OCI-LY3 (cell line): Measurements from ENCODE around the gene PSME1.

Source experiments
- H2AFZ ChIP-seq: fragments of 200-600, 300-600 bp; shearing (Covaris generic); 2 replicates; pipeline ENCODE4 v1.6.0; 2014; ENCODE audit warnings: antibody characterized with exemption, low read depth, low read length
- H3K27ac ChIP-seq: fragments of 200-600, 300-600 bp; sonication (generic); 2 replicates; pipeline ENCODE4 v1.5.1; 2014; ENCODE audit warnings: mild to moderate bottlenecking, low read length, moderate library complexity, mixed read lengths
- H3K27me3 ChIP-seq: fragments of 200-600, 300-600 bp; sonication (generic); 2 replicates; pipeline ENCODE4 v1.6.1; 2014; ENCODE audit warnings: low read depth, low read length, mixed read lengths
- H3K36me3 ChIP-seq: fragments of 200-600, 300-600 bp; sonication (generic); replicated peaks from 2 replicates; pipeline ENCODE3; 2014; ENCODE audit warnings: low read depth, low read length, mixed read lengths
- H3K4me1 ChIP-seq: fragments of 300-600, 200-600 bp; sonication (generic); 2 replicates; pipeline ENCODE4 v1.6.1; 2014; ENCODE audit warnings: low read length, mixed read lengths
- H3K4me2 ChIP-seq: fragments of 200-600, 300-600 bp; sonication (generic); 2 replicates; pipeline ENCODE4 v1.6.1; 2014; ENCODE audit warnings: low read length, mixed read lengths
- H3K4me3 ChIP-seq: fragments of 300-600, 200-600 bp; sonication (generic); 2 replicates; pipeline ENCODE4 v1.5.1; 2014; ENCODE audit warnings: antibody characterized with exemption, mild to moderate bottlenecking, low read length, moderate library complexity
- H3K79me2 ChIP-seq: fragments of 300-600, 200-600 bp; shearing (Covaris generic); 2 replicates; pipeline ENCODE4 v1.6.1; 2014; ENCODE audit warnings: mild to moderate bottlenecking, low read length, mixed read lengths
- H3K9ac ChIP-seq: fragments of 300-600, 200-600 bp; shearing (Covaris generic); 2 replicates; pipeline ENCODE4 v1.6.0; 2014; ENCODE audit warnings: mild to moderate bottlenecking, low read length, moderate library complexity
- H3K9me3 ChIP-seq: fragments of 200-600, 300-600 bp; shearing (Covaris generic); 2 replicates; pipeline ENCODE4 v1.6.1; 2014; ENCODE audit warnings: low read length, mixed read lengths; ENCODE audit not compliant: insufficient read depth
- H4K20me1 ChIP-seq: fragments of 200-600, 300-600 bp; sonication (generic); 2 replicates; pipeline ENCODE4 v1.6.1; 2016; ENCODE audit warnings: low read length, mixed read lengths; ENCODE audit not compliant: insufficient read depth
- EZH2phosphoT487 ChIP-seq: fragments of 200-600 bp; shearing (Covaris generic); IDR thresholded peaks from 2 replicates; pipeline ENCODE4 v1.6.1; 2018; ENCODE audit warnings: antibody characterized with exemption, mixed run types, low read depth
- TF ChIP-seq, protein P1 (sequence below): fragments of 200-600, 300-600 bp; sonication (generic); IDR thresholded peaks from 2 replicates; pipeline ENCODE4 v1.5.1; 2014; ENCODE audit warnings: antibody characterized with exemption, low read length, low read depth

PSME1 gene

DNA sequence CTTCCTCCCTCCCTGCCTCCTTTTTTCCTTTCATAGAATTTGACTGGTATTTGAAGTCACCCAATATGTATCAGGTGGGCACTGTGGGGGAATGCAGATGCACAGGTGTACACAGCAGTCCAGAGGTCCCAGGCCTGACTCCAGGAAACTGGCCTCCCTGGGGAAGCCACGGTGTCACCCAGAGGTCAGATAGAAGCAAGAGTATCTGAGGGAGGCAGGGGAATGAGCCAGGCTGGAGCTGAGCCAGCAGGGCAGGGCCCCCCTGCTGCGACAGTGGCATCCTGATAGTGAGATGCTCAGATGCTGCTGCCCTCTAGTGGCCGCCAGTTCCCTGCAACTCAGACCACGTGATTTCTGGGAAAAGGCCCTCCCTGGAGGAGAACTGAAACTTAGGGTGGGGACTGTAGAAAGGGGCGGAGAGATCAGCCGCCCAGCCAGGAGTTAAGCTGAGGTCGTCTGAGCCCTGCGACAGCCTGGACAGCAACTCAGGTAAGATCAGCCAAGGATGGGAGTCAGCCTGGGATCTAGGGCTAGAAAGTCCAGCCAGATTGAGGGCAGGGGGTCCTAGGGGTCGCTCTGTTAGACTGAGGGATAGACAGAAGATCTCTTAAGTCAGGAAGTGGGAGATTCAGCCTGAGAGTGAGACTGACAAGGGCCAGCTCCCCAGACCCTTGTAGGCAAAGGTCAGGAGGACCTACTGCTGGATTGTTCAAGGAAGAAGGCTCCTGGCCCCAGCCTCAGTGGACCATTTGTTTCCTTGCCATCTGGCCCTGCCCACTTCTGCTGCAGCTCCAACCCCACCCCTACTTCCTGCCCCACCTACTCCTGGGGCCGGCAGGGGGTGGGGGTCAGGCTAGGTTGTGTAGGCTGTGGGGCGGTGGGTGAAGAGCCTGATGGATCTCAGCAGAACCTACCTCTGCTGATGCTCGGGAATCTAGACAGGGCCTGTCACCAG lies 25.1 kb downstream of the PSME1 start, which contains the start of gene IRF9:
TSS of gene IRF9 (plus strand) at position 416 of the 955 bp plus-strand sequence. CDS start 880 bp downstream, outside the sequence.
- Histone ChIP-seq H3K4me3 (peak within 1 kb of the TSS; percentile 80), H3K9me3 (no peaks in the 10 kb centered on the region), H4K20me1 (no peaks in the 10 kb centered on the region), H3K27me3 (no peaks in the 10 kb centered on the region), H3K9ac (peak within 1 kb of the TSS; percentile 90), H2AFZ (no peak within 1 kb of the TSS; the same call in 1 of the 2 replicates), H3K36me3 (peaks cover 54% of the 10 kb centered on the region), H3K4me1 (peaks cover 15% of the 10 kb centered on the region), H3K4me2 (peak within 1 kb of the TSS; percentile 85), H3K27ac (peak within 1 kb of the TSS; percentile 83), H3K79me2 (peaks cover 20% of the 10 kb centered on the region)
- TF ChIP-seq, protein P1, sequence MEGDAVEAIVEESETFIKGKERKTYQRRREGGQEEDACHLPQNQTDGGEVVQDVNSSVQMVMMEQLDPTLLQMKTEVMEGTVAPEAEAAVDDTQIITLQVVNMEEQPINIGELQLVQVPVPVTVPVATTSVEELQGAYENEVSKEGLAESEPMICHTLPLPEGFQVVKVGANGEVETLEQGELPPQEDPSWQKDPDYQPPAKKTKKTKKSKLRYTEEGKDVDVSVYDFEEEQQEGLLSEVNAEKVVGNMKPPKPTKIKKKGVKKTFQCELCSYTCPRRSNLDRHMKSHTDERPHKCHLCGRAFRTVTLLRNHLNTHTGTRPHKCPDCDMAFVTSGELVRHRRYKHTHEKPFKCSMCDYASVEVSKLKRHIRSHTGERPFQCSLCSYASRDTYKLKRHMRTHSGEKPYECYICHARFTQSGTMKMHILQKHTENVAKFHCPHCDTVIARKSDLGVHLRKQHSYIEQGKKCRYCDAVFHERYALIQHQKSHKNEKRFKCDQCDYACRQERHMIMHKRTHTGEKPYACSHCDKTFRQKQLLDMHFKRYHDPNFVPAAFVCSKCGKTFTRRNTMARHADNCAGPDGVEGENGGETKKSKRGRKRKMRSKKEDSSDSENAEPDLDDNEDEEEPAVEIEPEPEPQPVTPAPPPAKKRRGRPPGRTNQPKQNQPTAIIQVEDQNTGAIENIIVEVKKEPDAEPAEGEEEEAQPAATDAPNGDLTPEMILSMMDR: peak; percentile 91
- TF ChIP-seq EZH2phosphoT487: no peak

DNA sequence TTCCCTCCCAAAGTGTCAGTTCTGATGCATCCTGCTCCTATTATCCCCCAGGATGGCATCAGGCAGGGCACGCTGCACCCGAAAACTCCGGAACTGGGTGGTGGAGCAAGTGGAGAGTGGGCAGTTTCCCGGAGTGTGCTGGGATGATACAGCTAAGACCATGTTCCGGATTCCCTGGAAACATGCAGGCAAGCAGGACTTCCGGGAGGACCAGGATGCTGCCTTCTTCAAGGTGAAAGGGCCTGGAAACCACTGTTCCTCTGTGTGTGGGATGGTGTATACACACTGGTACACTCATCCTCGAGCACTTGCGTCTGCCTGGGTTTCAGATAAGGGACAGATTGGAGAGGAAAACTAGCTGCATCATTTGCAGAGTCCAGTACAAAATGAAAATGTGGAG lies 26.1 kb downstream of the PSME1 start:
- no peak overlapping the region for H2AFZ ChIP-seq
- no peaks in the 10 kb centered on the region for H3K27me3 ChIP-seq
- H3K4me1 ChIP-seq: peaks cover 15% of the 10 kb centered on the region
- TF ChIP-seq, protein P1: no peak
- no peak for TF ChIP-seq EZH2phosphoT487
- peaks cover 20% of the 10 kb centered on the region for H3K79me2 ChIP-seq
- peak overlapping the region; percentile 90 for H3K9ac ChIP-seq
- H3K36me3 ChIP-seq: peaks cover 53% of the 10 kb centered on the region
- no peaks in the 10 kb centered on the region for H3K9me3 ChIP-seq
- H3K27ac ChIP-seq: peak overlapping the region; percentile 83
- no peaks in the 10 kb centered on the region for H4K20me1 ChIP-seq
- peak overlapping the region; percentile 85 for H3K4me2 ChIP-seq
- peak overlapping the region; percentile 80 for H3K4me3 ChIP-seq

DNA sequence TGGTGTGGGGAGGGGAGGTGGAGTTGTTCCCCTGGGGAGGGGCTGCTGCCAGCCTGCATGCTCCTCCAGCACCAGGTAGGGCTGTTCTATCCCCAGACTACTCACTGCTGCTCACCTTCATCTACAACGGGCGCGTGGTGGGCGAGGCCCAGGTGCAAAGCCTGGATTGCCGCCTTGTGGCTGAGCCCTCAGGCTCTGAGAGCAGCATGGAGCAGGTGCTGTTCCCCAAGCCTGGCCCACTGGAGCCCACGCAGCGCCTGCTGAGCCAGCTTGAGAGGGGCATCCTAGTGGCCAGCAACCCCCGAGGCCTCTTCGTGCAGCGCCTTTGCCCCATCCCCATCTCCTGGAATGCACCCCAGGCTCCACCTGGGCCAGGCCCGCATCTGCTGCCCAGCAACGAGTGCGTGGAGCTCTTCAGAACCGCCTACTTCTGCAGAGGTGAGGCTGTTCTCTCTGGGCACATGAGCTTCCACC lies 28.6 kb downstream of the PSME1 start:
- TF ChIP-seq, protein P1: no peak
- TF ChIP-seq EZH2phosphoT487: no peak
- no peak overlapping the region for H3K9ac ChIP-seq

DNA sequence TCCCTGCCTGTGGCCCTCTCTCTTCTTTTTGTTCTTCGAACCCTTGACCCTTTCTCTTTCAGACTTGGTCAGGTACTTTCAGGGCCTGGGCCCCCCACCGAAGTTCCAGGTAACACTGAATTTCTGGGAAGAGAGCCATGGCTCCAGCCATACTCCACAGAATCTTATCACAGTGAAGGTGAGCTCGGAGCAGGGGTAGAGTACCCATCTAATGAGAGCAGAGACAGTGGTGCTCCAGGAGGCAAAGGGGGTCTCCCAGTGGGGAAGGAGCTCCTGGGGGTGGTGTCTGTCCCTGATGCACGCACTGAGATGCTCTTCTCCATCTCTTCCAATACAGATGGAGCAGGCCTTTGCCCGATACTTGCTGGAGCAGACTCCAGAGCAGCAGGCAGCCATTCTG lies 29.8 kb downstream of the PSME1 start:
- peaks cover 20% of the 10 kb centered on the region for H3K79me2 ChIP-seq
- no peak overlapping the region for H3K4me3 ChIP-seq
- no peaks in the 10 kb centered on the region for H4K20me1 ChIP-seq
- no peak overlapping the region for H2AFZ ChIP-seq
- TF ChIP-seq, protein P1: no peak
- no peak for TF ChIP-seq EZH2phosphoT487
- no peak overlapping the region for H3K9ac ChIP-seq
- H3K9me3 ChIP-seq: no peaks in the 10 kb centered on the region
- no peaks in the 10 kb centered on the region for H3K27me3 ChIP-seq
- no peak overlapping the region for H3K4me2 ChIP-seq
- H3K36me3 ChIP-seq: peaks cover 45% of the 10 kb centered on the region
- H3K27ac ChIP-seq: no peak overlapping the region
- peaks cover 8% of the 10 kb centered on the region for H3K4me1 ChIP-seq

More for the DNA sequence above, 28.6 kb downstream of the PSME1 start:
- Histone ChIP-seq H3K9me3 (no peaks in the 10 kb centered on the region), H3K4me1 (peaks cover 15% of the 10 kb centered on the region), H3K4me3 (no peak overlapping the region), H3K4me2 (no peak overlapping the region), H2AFZ (no peak overlapping the region), H3K36me3 (peaks cover 45% of the 10 kb centered on the region), H4K20me1 (no peaks in the 10 kb centered on the region), H3K79me2 (peaks cover 20% of the 10 kb centered on the region), H3K27me3 (no peaks in the 10 kb centered on the region), H3K27ac (no peak overlapping the region)
